Measurements from ENCODE around the gene SLAMF1.
A peak's percentile ranks its signal among the peaks of the same experiment; 100 is the strongest.
"Not testable (repeated sequence)": the region's sequence is repeated elsewhere in the genome, so short reads cannot be mapped to it uniquely, and the experiment has no call there.

Gene SLAMF1, protein sequence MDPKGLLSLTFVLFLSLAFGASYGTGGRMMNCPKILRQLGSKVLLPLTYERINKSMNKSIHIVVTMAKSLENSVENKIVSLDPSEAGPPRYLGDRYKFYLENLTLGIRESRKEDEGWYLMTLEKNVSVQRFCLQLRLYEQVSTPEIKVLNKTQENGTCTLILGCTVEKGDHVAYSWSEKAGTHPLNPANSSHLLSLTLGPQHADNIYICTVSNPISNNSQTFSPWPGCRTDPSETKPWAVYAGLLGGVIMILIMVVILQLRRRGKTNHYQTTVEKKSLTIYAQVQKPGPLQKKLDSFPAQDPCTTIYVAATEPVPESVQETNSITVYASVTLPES
- total RNA-seq: 96.3 to 246 reads per million in 2 experiments

DNA sequence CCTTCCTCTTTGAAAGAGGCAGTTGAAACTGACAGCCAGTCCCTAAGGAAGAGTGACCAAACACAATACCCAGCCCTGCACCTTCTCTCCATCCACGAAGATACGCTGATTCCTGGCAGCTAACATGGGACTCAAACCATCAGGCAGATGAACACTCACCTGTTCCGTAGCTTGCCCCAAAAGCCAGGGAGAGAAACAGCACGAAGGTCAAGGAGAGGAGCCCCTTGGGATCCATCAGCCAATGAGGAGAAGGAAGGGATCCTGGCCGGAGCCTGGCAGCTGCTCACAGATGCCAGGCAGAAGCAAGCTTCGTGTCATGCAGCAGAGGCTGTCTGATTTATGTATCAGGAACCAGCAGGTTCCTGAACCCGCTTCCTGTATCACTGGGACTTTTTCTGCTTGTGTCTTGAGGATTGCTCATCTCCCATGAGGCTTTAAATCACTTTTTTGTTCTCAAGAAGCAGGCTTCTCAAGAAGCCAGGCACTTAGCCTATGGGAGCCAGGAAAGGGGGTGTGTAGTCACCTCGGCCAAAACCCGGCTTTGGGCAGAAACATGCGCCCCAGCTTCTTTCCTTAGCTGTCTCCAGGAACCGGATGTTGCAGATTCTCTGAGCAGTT is at the start of gene SLAMF1:
SLAMF1 (minus strand) TSS at position 334 of the 618 bp plus-strand sequence; CDS start at position 235, 99 bp downstream.
- peak; percentile 18 for DNase-seq (ENCODE audit: low read depth)

DNA sequence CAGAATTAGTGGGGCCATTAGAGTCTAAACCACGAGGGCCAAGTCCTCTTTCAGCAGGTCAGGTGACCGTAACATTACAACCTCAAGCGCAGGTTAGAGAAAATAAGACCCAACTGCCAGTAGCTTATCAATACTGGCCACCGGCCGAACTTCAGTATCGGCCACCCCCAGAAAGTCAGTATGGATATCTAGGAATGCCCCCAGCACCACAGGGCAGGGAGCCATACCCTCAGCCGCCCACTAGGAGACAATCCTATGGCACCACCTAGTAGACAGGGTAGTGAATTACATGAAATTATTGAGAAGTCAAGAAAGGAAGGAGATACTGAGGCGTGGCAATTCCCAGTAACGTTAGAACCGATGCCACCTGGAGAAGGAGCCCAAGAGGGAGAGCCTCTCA is 45.5 kb upstream of the SLAMF1 start:
- not testable (repeated sequence) for DNase-seq (ENCODE audit: low read depth)

DNA sequence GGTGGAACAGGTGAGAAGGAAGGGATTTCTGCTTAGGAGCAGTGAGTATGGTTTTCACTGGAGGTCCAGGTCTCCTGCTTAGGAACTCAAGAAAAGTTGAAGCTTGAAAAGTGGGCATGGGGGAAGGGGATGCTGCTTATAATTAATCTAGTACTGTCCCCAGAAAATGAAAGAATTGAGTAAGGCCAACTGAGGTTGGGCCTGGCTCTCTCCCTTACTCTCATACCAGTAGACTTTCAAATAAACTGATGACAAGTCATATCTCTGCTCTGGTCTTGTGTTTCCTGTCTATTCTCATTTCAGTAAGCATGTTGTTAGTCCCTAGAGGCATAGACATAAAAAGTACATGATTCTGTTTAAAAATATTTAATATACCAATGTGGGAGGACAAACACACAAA is 38.4 kb upstream of the SLAMF1 start:
- no peak for DNase-seq (ENCODE audit: low read depth)

DNA sequence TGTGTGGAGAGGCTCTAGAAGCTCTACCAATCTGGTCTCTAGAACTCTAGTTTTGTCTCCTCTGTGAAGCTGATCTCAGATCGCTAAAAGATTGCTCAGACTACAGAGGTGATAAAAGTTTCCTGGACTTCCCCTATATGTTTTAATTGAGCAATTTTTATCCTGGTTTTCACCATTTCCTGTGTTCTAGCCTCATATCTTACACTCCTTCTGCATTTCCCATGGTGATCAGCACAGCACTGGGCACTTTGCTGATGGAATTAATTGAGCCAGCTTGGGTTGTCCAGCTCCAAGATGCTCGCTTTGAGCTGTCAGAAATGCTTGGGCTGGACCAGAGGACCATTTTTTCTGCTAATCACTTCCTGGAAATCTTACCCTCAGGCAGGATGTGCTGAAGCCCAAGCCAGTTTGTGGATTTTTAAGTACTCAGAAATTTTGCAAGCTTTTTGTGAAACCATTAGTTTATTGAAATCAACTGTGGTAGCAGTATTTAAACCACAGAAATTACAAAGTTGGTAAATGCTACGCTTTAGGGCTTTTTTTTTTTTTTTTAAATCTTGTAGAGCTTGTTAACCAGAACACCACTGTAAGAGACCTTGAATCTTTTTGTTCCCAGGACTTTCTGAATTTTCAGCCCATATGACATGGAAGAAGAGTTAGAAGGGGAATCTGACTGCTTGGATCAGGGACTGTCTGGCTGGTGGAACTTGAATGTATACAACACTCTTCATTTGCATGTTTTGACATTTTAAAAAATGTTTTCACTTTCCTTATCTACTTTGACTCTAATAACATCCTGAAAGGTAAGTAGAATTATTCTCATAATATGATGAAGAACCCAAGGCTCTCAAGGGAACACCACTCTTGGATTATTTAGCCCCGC is 36.4 kb upstream of the SLAMF1 start:
- no peak for DNase-seq (ENCODE audit: low read depth)

DNA sequence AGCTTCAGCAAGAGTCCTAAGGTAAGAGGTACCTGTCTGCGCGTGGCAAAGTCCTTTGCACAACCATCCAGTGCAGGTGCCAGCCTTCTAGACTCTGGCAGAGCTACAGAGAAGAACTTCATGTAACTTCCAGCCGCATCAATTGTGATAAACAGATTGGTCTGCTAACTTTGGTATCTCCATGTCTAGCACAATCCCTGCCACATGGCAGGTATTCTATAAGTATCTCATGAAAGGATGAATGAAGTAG is 35.0 kb upstream of the SLAMF1 start:
- DNase-seq (ENCODE audit: low read depth): no peak

DNA sequence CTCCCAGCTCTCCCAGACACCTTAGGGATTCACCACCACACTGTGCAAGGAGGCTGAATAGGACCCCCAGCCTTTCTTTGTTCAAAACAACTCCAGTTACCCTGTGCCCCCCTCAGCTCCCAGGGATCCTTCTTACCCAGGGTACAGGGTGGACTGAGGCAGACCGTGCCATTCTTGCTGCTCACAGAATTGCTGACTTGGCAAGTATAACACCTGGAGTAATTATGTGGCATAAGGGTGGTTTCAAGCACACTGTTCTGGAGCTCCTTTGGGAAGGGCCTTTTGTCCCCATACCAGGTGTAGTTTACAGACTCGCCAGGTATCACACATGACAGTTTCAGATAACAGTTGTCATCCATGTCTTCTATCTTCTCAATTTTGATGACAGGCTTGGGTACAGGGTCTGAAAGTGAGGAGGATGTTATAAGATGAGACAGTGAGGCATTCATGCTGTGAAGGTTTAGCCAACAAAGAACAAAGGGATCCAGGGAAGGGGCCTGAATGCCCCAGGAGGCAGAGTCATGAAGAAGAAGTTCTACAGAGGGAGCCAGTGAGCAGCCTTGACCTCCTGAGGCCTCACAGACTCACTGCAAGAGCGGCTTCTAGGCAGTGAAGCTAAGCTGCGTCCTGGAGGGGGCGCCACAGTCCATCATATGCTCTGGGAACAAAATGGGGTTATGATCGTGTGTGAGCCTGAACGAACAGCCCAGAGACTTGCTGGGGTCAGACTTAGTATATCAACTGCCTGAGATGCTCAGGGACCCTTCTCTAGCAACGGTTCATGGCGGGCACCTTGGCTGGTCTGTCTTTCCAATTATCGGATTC is 34.4 kb upstream of the SLAMF1 start:
- DNase-seq (ENCODE audit: low read depth): peak; percentile 84

DNA sequence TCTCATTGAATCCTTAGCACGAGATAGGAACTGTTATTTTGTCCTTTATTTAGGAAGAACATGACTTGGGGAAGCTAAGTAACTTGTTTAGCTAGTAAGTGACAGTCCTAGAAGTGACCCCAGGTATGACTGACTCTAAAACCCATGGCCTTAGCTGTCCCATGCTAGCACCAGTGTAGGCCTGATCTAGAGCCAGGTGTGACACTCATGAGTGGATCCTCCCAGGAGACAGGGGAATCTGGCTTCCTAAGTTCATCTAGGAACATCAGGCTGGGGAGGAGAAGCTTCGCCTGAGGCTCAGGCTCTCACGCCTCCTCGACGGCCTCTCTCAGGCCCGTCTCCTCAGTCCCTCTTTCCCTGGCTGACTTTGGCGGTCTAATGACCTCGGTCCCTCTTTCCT is 33.6 kb upstream of the SLAMF1 start:
- no peak for DNase-seq (ENCODE audit: low read depth)

DNA sequence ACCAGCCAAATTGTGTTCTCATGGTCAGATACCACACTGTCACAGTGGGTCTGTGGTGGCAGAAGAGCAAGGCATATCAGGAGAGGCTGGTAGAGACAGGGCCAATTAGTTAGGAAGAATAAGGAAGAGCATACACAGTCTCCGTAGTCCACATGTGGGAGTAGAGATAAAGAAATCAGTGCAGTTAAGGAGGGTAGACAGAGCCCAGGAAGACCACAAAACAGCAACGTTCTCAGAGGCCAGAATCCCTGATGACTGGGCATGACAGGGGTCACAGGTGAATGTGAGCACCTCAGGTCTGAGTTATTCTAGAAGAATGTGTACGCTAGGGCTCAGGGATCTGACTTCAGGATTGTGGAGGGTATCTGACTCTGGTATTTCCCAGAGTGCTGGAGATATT is 33.0 kb upstream of the SLAMF1 start:
- DNase-seq (ENCODE audit: low read depth): no peak

DNA sequence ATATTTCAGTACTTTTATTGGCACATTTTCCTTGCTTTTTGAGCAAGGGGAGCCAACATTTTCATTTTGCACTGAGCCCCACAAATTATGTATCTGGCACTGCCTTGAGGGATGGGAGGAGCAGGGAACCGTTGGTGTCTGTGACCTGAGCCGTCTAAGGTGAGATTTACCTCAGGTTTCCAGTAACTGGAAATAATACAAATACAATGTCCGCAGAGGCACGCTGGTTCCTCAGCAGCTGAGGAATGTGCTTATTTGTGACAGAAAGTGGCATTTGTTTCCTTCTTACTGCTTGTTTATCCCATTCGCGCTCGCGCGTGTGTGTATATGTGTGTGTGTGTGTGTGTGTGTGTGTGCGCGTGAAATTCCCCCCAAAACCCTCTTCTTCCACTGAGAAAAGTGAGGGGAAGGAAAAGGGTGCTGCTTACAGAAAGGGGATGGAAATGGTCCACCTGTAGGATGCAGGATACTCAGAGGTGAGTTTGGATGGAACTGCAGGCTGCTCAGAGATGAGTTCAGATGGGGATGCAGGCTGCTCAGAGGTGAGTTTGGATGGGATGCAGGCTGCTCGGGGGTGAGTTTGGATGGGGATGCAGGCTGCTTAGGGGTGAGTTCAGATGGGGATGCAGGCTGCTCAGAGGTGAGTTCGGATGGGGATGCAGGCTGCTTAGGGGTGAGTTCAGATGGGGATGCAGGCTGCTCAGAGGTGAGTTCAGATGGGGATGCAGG is 30.2 kb upstream of the SLAMF1 start:
- no peak for DNase-seq (ENCODE audit: low read depth)

DNA sequence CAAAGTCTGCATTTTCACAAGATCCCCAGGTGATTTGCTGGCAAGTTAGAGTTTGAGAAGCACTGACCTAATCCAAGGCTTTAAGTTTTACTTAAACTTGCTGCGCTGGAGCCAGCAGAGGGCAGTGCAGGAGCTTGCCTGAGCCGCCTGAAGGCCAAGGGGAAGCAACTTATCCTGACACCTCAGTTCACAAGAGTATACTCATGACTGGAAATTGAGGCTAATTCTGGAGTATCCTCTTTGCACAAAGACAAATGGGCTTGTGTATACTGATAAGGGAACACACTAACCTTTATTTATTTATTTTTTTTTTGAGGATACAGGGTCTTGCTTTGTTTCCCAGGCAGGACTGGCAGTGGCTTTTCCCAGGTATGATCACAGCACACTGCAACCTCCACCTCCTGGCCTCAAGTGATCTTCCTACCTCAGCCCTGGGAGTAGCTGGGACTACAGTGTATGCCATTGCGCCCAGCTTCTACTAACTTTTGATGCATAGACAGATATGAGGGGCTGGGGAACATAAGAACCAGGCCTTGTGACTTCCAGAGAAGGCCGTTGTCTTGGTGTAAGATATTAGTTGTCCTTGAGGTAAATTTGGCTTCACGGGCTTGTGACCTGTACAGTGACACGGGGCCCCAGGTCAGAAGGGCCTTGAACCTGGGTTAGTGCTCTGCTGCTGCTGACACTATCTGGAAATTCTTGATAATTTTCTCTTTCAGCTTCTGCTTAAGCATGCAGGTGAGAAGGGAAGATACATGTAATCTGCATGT is 29.0 kb upstream of the SLAMF1 start:
- DNase-seq (ENCODE audit: low read depth): peak; percentile 62

DNA sequence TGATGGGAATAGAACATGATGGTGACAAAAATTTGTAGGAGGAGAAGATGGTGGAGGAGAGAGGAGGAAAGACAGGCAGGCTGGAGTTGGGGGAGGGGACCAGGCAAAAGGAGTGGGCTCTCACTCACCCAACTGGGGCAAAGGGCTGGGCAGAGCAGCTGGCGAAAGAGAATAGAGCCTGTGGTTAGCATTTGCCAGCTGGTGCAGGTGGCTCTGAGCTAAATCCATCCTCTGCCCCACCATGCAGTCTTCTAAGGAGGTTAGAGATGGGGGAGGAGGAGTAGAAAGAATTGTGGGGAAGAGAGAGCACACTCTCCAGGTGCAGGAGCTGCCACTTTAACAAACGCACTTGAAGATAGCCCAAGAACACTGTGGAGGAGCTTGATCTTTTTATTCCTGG is 27.6 kb upstream of the SLAMF1 start:
- DNase-seq (ENCODE audit: low read depth): no peak

DNA sequence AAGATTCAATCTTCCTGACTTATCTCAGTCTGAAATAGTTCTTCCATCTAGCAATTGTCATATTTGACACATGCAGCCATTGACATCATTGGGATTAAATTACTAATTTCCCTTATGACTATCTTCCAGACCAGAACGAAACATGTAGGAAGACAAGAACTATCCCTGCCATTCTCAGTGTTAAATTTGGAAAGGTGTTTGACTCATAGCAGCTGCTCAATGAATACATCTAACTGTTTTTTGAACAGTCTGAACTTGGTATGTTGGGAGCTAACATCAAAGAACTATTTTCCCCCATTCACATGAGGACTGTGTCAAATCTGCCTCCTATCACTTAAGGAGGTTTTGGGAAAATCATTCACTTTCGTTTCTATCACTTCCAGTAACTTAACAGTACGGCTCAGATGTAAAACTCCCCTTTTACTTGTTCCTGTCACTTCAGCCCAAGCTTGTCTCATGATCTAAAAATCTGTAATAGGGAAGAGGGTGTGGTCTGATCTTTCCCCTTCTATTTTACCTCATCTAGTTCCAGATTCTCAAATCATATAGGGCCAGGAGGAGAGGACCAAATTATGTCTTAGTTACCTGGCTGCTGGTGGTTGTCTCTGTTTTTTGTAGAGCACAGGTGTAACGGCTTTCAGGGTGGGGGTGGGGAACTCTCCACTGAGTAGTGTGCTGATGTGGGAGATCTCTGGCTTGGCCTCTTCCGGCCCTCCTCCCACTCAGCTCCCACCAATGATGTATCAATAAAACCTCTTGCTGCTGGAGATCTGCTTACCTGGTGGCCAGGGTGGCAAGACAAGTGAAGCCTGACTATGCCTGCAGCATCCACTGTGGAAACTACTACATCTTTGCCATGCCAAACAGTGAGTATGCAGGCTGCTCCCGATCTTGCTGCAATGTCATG is 26.2 kb upstream of the SLAMF1 start:
- no peak for DNase-seq (ENCODE audit: low read depth)

DNA sequence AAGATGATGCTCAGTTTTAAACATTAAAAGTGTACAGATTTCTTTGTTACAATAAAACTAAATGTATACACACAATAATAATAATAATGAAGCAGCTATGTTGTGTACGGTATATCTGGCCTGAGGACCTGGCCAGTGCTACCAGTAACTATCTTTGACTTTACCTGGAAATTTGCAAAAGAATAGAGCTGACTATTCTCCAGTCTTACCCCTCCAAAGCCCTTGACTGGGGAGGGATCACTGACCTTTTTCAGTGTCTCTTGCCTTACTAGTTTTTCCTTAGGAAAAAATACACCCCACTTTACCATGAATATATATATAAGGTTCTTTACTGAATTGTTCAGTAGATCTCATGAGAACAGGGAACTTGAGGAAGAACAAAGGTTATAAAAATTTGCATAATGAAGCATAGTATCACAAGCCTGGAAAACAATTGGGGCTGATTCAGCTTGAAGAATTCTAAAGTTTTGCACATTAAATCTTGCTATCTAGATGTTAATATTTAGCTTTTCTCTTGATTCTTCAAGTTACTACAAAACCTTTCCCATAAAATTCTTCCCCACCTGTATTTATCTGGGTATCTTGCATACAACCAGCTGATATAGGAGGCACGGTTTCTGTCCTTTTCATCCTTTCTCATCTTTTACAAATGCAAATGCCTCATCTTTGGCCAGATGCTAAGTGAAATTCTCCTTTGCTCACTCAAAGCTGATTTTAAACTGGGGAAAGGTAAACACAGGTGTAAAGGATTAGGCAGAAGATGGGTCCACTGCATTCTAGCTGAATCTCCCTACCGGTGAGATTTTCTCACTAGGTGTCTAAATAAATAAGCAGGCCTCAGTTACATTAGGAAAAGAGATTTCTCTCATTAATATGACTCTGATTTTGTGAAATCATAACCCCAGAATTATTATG is 25.0 kb upstream of the SLAMF1 start:
- DNase-seq (ENCODE audit: low read depth): no peak

DNA sequence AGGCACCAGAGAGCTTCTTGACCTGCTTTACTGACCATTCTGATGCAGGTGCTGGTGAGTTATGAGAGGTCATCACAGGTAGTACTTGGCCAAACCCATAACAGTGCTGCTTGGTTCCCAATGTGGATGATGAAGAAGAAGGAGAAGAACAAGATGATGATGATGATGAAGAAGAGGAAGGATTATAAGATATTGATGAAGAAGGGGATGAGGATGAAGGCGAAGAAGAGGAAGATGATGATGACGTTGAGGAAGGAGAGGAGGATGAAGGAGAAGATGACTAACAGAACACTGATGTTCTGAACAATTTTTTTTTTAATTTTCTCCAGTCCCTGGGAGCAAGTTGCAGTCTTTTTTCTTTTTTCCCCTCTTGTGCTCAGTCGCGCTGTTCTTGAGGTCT is 23.9 kb upstream of the SLAMF1 start:
- DNase-seq (ENCODE audit: low read depth): no peak

DNA sequence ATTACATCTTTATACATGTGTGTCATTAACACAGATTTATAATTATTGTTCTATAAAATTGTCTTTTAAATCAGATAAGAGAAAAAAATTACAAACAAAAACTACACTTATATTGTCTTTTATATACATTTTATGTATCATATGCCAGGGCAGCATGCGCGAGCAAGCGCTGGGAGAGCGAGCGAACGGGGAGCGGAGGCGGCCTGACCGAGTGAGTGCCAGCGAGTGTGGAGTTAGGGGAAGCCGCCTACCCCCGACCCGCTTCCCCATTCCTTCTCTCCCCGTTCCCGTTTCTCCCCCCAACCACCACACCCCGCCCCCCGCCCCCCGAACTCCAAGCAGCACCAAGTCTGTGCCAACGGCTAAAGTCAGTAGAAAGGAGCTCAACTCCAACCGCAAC is 23.0 kb upstream of the SLAMF1 start:
- no peak for DNase-seq (ENCODE audit: low read depth)

DNA sequence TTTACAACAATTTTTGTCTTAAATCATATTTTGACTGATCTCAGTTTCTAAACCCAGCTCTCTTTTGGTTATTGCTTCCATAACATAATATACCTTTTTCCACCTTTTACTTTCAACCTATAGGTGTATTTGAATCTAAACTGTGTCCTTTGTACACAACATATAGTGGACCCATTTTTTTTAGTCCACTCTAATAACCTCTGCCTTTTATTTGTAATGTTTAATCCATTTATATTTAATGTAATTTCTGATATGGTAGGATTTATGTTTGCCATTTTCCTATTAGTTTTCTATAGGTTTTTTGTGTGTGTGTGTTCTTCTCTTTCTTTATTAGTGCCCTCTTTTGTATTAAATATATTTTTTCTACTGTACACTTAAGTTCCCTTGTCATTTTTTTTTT is 22.4 kb upstream of the SLAMF1 start:
- DNase-seq (ENCODE audit: low read depth): no peak

DNA sequence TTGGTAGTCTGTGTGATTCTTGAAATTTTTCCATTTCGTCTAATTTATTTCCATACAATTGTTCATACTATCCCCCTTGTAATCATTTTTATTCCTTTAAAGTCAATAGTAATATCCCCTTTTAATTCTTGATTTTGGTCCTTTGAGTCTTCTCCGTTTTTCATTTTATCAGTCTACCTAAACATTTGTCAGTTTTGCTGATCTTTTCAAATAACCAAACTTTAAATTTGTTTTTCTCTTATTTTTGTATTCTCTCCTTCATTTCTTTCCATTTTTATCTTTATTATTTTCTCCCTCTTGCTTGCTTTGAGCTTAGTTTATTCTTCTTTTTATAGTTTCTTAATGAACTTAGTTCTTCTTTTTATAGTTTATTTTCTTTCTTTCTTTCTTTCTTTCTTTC is 21.1 kb upstream of the SLAMF1 start:
- DNase-seq (ENCODE audit: low read depth): no peak

DNA sequence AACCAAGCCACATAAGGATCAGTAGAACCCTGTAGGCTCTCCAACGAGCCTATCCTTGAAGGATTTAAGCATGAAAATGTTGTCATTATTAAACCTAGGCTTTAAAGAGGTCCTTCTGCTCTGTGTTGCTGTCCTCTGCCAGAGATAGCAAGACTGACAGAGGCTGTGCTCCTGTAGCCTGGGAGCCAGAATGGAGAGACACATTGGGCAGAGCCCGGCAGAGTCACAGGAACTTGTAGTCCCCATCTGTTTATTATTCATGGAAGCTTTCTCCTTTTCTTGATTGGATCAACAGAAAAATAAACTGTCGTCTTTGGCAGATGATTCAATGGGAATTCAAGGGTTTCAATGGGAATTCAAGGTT is 19.2 kb upstream of the SLAMF1 start:
- no peak for DNase-seq (ENCODE audit: low read depth)

Data from T follicular helper cell (primary cell).